Measurements from ENCODE around the gene IL2RA.
"Not testable (repeated sequence)": the region's sequence is repeated elsewhere in the genome, so short reads cannot be mapped to it uniquely, and the experiment has no call there.

The IL2RA gene

DNA sequence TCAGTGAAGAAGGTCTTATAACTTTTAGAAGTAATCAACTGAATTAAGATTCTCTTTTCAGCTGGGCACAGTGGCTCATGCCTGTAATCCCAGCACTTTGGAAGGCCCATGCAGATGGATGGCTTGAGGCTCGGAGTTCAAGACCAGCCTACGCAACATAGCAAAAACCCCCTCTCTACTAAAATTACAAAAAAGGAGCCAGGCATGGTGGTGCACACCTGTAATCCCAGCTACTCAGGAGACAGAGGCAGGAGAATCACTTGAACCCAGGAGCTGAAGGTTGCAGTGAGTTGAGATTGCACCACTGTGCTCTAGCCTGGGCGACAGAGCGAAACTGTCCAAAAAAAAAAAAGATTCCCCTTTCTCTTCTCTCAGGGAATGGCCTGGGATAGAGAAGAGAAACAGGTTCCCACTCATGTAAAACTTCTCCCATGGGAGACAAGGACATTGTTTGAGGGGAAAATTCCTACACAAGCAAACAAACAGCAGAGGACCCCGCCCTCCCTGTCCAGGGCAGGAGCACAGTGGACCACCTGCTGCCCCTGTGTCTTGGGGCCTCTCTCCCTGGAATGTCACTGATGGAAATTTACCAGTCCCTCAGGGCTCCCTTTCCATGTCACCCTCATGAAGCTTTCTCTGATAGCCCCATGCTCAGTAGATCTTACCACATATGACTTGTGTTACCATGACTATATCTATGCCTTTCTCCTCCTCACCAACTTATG, 5.6 kb downstream of the IL2RA start:
- DNase-seq (ENCODE audit: low spot score) = no peak

DNA sequence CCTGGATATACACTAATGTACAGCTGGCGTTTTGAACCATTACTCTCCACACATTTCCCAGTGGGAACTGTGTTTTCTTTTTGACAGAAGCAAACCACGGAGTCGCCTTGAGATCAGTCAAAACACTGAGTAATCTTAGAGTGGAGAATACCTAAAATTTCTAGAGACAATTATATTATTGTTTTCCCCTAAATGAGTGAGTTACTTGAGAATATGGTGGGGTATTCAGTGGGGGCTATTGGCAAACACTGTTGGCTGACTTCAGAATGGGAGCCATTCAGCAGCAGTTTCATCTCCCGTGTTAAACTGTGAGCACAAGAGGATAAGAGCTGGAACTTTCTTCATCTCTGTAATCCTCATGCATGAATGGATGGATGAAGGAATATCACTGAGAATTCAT, 6.2 kb downstream of the IL2RA start:
- DNase-seq (ENCODE audit: low spot score) = no peak

DNA sequence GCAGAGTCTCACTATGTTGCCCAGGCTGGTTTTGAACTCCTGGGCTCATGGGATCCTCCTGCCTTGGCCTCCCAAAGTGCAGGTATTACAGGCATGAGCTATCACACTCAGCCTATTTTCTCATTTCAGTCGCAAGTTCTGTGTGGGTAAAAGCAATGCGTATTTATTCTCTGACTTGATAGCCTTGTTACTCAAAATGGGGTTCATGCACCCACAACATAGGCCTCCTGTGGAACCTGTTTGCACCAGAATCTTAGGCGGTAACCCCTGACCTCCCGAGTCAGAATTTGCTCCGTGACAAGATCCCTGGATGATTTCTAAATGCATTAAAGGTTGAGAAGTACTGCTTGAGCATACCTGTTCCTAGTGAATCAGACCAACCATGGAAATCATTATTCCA, 7.3 kb downstream of the IL2RA start:
- no peak for DNase-seq (ENCODE audit: low spot score)

DNA sequence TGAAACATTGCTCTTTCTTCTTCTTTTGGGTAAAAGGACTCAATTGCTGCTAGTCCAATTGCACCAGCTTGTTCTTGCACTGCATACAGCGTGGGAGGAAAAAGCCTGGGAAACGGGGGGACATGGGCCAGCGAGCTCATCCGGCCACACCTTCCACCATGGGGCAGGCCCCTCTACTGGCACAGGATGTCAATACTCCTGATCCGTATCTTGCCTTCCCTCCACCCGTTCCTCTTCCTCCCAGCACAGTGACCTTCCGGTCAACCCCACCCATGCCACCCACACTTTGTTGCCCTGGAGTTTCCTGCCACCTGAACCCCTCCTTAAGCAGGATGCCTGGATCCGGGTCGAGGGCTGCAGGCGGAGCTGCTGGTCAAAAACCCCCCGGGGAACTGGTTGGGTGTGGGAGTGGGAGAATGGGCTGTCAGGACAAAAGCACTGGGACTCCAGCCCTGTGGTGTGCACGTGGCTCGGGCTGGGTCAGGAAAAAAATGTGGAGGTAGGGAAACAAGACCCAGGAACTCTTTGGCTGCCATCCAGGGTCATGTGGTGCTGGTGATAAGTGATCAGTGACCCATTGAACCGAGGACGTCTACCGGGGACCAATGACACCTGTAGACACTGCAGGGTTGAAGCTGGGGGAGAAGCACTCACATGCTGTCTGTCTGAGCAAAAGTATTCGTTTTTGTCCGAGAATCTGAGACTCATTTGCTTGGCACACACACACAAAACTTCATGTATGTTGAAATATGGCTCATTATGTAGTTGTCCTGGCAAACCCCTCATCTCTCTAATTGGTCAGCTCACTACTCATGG, 8.1 kb downstream of the IL2RA start:
- no peak for DNase-seq (ENCODE audit: low spot score)

DNA sequence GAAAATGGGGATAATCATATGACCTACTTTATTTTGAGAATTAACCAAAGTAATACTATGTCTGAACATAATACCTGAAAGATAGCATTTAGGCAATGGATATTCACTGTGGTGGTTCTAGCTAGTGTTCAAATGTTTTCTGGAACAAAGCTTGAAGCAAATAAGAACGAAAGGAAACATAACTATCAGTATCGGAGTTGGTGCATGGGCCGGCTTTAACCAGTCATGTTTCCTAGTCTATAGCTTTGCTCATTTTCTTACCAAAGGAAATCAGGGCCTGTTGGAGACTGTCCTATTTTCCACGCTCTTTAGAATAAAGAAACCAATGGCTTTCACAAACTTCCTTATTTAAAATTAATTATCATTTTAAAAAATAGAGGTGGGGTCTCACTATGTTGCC, 8.9 kb downstream of the IL2RA start:
- DNase-seq (ENCODE audit: low spot score) = no peak

DNA sequence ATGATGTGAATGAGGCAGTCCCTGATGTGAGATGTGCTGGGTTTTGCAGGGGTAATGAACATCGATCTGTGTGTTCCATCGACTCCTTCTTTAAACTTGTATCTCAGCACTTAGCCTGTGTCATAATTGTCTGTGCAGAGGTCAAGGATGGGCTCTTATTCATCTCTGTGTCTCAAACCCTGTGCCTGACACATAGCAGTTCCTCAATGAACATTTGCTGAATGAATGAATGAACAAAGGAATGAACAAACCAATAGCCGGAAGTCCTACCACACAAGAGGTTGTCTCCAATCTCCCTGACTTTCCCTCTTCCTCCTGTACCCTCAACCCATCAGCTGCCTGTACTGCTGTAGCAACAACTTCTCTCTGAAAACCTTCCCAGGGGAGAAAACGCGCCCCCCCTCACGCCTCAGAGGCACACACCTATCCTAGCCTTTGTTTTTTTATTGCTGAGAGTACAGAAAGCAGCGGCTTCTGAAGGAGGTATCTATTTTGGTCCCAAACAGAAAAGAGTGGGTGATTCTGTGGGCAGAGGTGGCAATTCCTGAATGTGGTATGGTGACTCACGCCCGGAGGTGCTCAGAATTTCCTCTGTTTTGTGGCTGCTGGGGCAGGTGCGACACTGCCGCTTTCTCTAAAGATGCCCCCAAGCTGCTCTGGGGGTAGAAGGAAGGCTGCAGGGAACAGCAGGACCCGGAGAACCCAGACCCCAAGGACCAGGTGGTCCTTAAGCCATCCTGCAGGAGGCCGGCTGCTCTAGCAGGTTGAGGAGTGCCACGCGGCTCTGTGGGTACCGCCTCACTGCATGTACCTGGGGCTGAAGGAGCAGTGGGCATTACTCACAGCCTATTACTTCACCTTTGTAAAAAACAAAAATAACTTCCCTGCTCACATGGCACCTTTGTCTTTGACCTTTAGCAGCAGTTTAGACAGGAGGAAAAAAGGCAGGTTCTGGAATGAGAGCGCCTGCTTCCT, 9.6 kb downstream of the IL2RA start:
- no peak for DNase-seq (ENCODE audit: low spot score)

DNA sequence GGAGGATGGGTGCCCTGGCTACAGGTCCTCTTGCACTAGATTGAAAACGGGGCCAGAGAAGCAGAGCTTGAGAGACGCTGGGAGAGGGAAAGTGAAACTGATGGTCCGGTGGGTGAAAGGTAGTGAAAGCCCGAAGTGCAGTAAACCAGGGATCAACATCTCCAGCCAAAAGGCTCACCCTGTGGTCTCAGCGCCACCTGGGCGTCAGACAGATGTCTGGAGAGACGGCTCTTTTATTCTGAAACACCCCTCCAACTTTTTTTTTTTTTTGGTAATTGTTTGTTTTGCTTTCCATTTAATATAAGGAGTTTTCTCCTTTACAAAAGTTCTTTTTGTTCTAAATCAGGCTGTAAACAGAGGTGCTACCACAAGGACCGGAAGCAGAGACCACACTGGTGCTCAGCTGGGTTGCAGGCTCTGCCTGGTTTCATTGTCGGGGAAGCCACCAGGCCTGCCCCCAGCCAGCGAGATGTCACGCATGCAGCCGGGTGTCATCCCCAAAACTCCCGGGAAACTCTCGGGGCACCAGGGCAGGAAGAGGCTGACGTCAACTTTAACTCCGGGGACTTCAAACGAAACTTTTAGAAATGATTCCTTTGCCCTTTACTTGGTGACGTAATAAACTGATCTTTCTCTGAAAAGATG, 11.2 kb downstream of the IL2RA start:
- peak; percentile 38 for DNase-seq (ENCODE audit: low spot score)

DNA sequence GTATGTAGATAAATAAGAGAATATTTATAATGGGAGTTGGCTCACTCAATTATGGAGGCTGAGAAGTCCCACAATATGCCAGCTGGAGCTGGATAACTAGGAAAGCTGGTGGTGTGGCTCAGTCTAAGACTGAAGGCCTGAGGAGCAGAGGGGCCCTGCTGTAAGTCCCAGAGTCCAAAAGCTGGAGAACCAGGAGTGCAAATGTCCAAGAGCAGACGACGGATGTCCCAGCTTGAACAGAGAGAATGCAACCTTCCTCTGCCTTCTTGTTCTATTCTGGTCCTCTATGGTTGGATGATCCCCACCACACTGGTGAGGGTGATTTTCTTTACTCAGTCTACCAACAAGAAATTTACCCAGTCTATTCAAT, 13.2 kb downstream of the IL2RA start:
- DNase-seq (ENCODE audit: low spot score) = no peak

DNA sequence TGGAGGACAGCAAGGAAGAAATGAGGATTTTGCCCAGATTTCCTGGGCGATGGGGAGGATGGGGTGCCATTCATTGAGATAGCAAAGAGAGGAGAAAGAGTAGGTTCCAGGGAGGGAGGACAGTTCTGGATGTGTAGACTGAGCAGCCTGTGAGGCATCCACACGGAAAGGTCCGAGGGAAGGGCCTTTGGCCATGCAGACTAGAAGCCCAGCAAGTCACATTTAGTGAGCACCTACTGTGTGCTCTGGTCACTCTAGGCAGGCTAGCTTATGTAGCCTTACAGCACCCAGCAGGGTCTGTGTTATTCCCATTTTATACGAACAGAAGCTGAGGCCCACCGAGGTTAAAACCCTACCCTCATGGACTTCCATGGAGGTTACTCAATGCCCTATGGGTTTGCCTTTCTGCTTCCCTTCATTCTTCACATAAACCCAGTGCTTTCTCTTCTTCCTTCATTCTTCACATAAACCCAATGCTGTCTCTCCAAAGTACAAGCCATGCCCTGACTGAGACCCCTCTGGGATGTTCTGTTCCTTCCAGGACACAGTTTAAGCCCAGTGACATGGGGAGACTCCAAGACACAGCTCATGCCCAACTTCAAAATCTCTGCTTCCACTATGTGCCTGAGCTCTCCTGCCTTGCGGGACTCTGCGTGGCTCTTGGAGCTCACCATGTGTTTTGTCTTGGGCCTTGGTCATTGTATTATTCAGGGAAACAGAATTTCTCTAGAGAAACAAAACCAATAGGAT, 13.7 kb downstream of the IL2RA start:
- DNase-seq (ENCODE audit: low spot score) = no peak

DNA sequence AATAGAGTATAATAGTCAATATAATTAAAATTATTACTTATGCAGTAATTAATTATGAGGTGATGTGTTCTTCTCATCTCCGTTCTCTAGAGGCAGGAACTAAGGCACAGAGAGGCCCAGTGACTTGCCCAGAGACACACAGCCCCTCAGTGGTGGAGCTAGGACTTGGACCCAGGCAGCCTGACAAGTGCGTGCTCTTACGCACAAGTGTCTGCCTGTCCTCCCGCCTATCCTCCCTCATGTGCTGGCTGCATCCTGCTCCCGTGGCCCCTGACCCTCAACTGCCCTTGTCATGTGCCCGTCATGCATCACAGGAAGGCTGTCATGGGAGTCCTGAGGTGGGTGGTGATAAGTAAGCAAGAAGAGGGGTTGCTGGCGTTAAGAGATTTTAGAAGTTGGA, 14.3 kb downstream of the IL2RA start:
- DNase-seq (ENCODE audit: low spot score) = no peak

DNA sequence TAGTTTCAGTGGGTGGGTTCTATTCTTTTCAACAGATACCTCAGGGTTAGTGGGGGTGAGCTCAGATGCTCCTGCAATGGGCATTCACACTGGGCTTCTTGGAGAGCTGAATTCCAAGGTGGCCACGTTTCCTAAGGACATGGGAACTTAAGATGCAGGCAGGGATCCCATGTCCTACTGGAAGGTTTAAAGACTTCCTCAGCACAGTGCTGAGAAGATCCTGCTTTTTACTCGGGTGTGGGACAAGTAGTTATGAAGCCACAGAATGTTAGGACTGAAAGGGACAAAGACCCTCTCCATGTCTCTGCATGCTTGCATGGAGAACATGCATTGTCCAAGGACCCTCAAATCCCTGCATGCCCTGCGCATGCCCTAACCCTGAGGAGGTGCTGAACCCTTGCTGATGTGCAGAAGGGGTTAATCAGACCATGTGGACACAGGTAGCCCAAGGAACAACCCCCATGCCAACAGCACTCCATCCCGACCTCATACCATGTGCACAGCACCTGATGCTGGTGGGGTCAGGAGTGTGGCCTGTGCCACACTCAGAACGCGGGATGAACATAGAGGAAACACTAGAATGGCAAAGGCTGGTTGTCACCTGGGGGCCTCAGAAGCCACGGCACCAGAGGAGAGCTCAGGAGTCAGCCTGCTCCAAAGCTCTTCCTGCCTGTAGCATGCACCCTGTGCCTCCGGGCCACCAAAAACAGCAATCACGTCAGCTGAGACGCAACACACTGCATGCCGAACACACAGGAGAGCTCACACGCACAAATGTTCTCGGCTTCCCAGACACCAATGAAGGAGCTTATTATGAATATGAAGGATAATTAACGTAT, 15.2 kb downstream of the IL2RA start:
- no peak for DNase-seq (ENCODE audit: low spot score)

DNA sequence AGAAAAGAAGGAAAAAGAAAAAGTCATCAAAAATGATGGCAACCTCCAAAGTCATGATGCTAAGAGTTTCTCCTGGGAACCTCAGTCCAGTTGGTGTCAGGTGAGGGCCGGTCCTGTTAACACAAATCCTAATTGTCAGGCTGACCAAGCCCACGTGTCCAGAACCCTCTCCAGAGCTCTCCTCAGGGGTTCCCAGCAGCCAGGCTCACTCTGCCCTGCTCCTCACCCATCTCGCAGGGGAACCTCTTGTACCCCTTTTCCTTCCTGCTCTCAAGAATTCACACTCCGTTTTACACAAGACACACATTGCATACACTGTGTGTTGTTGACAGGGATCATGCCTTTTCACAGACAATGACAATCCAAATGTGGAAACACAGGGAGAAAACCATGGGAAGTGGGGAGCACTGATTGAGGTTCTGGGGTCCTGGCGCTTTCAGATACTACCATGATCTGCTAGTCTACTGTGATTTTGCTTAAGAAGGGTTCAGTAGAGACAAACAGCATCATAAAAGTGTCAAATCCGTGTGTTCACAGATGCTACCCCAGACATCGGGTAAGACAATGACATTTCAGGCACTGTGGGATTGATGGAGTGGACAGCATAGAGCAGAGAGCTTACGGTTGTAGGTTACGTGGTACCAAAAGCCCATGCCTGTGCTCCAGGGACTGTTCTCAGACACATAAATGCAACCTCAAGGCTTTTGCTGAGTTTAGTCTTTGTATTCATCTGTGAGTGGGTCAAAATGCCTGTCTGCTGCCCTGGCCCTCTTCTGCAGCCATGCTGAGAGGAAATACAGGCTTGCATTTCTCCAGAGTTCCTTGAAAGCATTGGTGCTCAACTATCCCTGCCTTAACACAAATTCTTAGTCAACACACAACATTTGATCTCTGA, 16.0 kb downstream of the IL2RA start:
- DNase-seq (ENCODE audit: low spot score) = no peak

DNA sequence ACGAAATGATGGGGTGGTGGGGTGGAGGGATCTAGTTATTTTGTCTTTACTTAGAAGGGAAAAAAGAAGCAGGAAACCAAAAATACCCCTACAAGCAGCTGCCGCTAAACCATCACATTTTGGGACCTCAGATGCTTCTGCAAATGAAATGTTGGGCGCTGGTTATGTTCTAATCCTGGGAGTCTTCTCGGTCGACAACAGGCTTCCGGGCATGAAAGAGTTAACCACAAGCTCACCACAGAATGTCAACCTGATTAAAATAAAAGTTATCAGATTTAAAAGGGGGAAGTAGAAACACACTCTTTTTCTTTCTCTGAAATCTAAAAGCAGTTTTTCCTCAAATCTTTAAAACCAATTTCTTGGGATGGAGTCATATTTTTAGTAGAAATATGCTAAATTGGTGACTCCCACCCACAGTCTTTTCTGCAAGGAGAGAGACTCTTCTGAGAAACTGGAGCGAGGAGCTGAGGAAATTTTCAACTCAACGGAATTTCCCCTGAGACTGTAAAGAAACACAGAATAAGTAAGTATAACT, 16.8 kb downstream of the IL2RA start:
- no peak for DNase-seq (ENCODE audit: low spot score)

DNA sequence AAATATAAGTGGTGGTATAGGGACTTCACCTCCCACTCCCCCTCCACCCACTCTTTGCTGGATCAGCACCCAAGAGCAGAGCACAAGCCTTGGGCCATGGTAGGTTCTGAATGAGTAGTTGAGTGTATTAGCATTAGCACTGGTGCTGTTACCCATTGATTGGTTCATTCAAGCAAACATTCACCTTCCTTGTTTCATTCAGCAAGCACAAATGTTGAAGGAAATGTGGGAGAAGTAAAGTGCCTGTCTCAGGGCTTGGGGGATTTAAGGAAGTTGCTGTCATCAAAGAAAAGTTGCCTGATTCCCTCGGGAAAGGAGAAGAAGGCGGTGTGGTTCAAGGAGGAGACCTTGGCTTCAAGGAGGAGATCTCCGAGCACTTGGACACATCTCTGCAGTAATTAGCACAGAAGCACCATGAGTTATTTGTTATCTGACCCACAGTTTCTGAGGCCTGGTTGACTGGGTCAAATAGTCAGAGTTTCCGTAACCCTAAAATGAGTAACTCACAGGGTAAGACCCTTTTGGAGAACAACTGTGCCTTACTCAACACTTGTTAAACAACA, 17.3 kb downstream of the IL2RA start:
- no peak for DNase-seq (ENCODE audit: low spot score)

DNA sequence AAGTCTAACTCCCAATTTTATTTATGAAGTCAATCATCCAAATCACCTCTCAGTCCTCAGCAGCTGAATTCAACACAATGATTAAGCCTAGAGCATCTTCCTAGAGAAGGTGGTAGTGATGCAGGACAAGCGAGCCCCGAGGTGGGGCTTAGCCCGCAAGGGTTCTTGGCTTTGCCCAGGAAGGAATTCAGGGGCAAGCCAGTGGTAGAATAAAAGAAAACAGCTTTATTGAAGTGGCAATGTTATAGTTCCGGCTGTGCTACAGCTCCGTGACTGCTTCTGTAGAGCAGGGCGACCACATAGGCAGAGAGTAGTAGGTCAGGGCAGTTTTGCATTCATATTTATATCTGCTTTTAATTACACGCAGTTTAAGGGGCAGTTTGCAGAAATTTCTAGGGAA, 18.1 kb downstream of the IL2RA start:
- DNase-seq (ENCODE audit: low spot score) = no peak

DNA sequence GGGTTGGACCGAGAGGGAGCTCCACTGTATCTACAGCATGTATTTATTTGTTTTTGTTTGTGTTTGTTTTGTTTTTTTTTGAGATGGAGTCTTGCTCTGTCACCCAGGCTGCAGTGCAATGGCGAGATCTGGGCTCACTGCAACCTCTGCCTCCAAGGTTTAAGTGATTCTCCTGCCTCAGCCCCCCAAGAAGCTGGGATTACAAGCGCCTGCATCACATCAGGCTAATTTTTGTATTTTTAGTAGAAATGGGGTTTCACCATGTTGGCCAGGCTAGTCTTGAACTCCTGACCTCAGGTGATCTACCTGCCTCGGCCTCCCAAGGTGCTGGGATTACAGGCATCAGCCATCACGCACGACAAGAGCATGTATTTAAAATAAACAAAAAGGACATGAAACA, 18.8 kb downstream of the IL2RA start:
- not testable (repeated sequence) for DNase-seq (ENCODE audit: low spot score)

DNA sequence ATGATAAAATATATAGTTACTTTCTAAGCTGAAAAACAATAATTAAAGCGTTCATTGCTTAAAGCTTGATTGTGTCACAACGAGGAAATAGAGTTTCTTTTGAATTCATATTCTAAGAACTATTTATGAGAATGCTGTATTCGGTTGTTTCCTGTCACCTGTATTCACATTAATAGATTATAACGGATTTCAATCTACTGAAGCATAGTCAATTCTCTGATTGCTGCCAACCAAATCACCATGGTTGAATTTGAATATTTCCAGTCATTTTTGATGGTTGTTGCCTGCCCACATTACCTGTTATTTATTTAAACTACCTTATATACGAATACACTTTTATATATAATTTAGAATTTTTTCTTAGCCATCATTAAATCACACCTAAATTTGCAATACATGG, 22.0 kb downstream of the IL2RA start:
- no peak for DNase-seq (ENCODE audit: low spot score)

DNA sequence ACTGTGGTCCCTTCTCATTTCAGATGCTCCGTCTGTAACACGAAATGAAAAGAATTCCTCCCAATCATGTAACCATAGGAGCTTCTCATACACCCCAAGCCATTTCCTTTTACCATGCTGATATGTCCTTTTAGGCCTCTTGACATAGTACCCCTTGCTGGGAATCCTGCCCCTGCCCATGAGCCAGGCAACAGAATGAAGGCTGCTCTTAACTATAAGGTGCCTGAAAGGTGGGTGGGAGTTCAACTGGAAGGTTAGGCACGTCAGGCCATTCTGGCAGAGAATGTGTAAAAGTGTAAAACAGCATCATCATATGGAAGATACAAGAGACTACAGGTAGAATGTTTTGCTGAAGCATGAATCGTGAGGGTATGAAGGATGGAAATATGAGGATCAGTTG, 22.5 kb downstream of the IL2RA start:
- no peak for DNase-seq (ENCODE audit: low spot score)

Data from pons (tissue), 1 donor.